Adrenal gland (tissue), 5 donors: ENCODE measurements around the gene NOP56.

Experiments used
- POLR2A ChIP-seq, 2 donors: fragments of 450-650 bp; IDR thresholded peaks; one replicate each; pipeline ENCODE4 v1.6.1; 2017; ENCODE audit warnings: antibody characterized with exemption in 2 of 2, mild to moderate bottlenecking in 2 of 2, moderate library complexity in 1 of 2
- TF ChIP-seq, protein P1 (sequence below), 6 experiments: fragments of 450-650 bp in 4 of 6; fragments of 200-600 bp in 2 of 6; sonication (generic) in 1 of 6; IDR thresholded peaks; 1 replicate in 5 of 6; 2 replicates in 1 of 6; pipeline versions ENCODE4 v1.5.1 to v1.8.0; 2016 to 2021; ENCODE audit warnings: antibody characterized with exemption in 6 of 6, mild to moderate bottlenecking in 2 of 6, moderate library complexity in 1 of 6
- donor health status: DM: no; HTN: no; CAD: no.

DNA sequence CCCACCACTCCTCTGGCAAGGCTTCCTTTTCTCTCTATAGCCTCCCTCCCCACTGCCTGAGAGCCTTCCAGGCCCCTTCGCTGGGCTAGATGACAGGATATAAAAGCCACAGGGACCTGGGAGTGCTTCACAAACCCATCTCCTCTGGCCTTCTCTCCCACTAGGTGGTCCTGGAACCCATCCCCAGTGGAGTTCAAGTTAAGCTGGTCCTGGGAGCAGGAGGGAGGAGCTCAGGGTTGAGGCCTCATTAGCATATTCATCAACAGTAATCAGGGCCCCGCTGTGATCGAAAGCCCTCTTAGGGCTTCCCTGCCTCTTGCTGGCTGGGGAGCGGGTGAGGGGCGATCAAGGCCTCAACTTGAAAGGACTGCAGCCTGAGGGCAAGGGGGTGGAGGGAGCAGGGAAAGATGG is 49.2 kb downstream of the NOP56 start:
- TF ChIP-seq POLR2A (IDR thresholded peaks at IDR 0.05), result no peak
- TF ChIP-seq, protein P1, sequence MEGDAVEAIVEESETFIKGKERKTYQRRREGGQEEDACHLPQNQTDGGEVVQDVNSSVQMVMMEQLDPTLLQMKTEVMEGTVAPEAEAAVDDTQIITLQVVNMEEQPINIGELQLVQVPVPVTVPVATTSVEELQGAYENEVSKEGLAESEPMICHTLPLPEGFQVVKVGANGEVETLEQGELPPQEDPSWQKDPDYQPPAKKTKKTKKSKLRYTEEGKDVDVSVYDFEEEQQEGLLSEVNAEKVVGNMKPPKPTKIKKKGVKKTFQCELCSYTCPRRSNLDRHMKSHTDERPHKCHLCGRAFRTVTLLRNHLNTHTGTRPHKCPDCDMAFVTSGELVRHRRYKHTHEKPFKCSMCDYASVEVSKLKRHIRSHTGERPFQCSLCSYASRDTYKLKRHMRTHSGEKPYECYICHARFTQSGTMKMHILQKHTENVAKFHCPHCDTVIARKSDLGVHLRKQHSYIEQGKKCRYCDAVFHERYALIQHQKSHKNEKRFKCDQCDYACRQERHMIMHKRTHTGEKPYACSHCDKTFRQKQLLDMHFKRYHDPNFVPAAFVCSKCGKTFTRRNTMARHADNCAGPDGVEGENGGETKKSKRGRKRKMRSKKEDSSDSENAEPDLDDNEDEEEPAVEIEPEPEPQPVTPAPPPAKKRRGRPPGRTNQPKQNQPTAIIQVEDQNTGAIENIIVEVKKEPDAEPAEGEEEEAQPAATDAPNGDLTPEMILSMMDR (IDR thresholded peaks at IDR 0.05), result no peak
